ENCODE measurements around the gene TRMT44.

TRMT44 gene

GRCh38 chr4:8503801-8504200 is 63.2 kb downstream of the TRMT44 start:
- TF ChIP-seq CTCF (IDR thresholded peaks at IDR 0.05), result no peak
- no peak for TF ChIP-seq ZFX (IDR thresholded peaks at IDR 0.05; ENCODE audit: borderline replicate concordance)
- H3K27ac ChIP-seq, result no peak overlapping the region

GRCh38 chr4:8504279-8505007 is 63.9 kb downstream of the TRMT44 start:
- H3K27ac ChIP-seq, result no peak overlapping the region
- TF ChIP-seq ZFX (IDR thresholded peaks at IDR 0.05; ENCODE audit: borderline replicate concordance) (no peak), CTCF (IDR thresholded peaks at IDR 0.05) (no peak)

GRCh38 chr4:8505229-8505628 is 64.7 kb downstream of the TRMT44 start:
- no peak overlapping the region for H3K27ac ChIP-seq

GRCh38 chr4:8506006-8506372 is 65.4 kb downstream of the TRMT44 start:
- no peak for TF ChIP-seq CTCF (IDR thresholded peaks at IDR 0.05)
- no peak for TF ChIP-seq ZFX (IDR thresholded peaks at IDR 0.05; ENCODE audit: borderline replicate concordance)
- H3K27ac ChIP-seq, result no peak overlapping the region

More at GRCh38 chr4:8505229-8505628, 64.7 kb downstream of the TRMT44 start:
- TF ChIP-seq ZFX (IDR thresholded peaks at IDR 0.05; ENCODE audit: borderline replicate concordance), result no peak

- H3K27ac ChIP-seq, result no peak overlapping the region
- TF ChIP-seq ZFX (IDR thresholded peaks at IDR 0.05; ENCODE audit: borderline replicate concordance) (no peak), CTCF (IDR thresholded peaks at IDR 0.05) (no peak)
These were observed 66.0 kb downstream of the TRMT44 start for GRCh38 chr4:8506373-8507195.

- H3K27ac ChIP-seq, result no peak overlapping the region
- no peak for TF ChIP-seq CTCF (IDR thresholded peaks at IDR 0.05)
- TF ChIP-seq ZFX (IDR thresholded peaks at IDR 0.05; ENCODE audit: borderline replicate concordance), result no peak
These were observed 66.6 kb downstream of the TRMT44 start for GRCh38 chr4:8507196-8507570.

- TF ChIP-seq CTCF (IDR thresholded peaks at IDR 0.05) (no peak), ZFX (IDR thresholded peaks at IDR 0.05; ENCODE audit: borderline replicate concordance) (no peak)
- no peak overlapping the region for H3K27ac ChIP-seq
These were observed 67.0 kb downstream of the TRMT44 start for GRCh38 chr4:8507624-8508023.
